ENCODE measurements around the gene CALD1. TPM values are rescaled to one million over a fixed set of nuclear protein-coding genes. Genes with fewer than 3 reads are reported as not detected.

CALD1 gene
- total and polyA plus RNA-seq, 10 donors = 42.4 to 333 (median 212) TPM

DNA sequence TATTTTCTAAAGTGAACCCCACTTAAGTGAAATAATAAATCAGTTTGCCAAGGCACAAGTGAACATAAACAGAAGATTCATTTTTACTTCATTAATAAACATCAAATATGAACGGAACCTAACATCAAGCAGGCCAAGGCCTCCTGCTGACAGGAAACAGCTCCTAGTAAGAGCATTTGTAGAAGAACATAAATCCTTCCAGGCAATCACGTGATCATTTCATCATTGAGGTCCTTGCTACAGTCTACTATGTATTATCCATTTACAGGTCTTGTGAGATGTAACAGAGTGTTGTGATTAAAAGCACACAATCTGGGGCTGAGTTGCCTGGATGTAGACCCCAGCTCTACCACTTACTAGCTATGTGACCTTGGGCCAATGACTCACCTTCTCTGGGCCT is 70.6 kb downstream of the CALD1 start:
- Histone ChIP-seq H3K27me3 (replicated peaks in 1 of 7) (no peaks in the 10 kb centered on the region), H3K9me3 (no peaks in the 10 kb centered on the region), H3K36me3 (peaks cover 0 to 5% (median 0%) of the 10 kb centered on the region in 6 donors), H3K4me1 (peaks cover 0 to 15% (median 7%) of the 10 kb centered on the region in 6 donors), H3K27ac (peak overlapping the region in 2 of 8 donors; percentile 4 to 9), H3K4me3 (no peak overlapping the region)
- intact Hi-C loops (cut with DNase I; ENCODE audit: low total_unique reads) = no loop called here
- 19 to 35% (median 20%) methylated on average over 2 of the region's 2 CpGs for WGBS, 5 donors
- no peak for TF ChIP-seq POLR2A (IDR thresholded peaks at IDR 0.05)
- TF ChIP-seq, protein P1, sequence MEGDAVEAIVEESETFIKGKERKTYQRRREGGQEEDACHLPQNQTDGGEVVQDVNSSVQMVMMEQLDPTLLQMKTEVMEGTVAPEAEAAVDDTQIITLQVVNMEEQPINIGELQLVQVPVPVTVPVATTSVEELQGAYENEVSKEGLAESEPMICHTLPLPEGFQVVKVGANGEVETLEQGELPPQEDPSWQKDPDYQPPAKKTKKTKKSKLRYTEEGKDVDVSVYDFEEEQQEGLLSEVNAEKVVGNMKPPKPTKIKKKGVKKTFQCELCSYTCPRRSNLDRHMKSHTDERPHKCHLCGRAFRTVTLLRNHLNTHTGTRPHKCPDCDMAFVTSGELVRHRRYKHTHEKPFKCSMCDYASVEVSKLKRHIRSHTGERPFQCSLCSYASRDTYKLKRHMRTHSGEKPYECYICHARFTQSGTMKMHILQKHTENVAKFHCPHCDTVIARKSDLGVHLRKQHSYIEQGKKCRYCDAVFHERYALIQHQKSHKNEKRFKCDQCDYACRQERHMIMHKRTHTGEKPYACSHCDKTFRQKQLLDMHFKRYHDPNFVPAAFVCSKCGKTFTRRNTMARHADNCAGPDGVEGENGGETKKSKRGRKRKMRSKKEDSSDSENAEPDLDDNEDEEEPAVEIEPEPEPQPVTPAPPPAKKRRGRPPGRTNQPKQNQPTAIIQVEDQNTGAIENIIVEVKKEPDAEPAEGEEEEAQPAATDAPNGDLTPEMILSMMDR (IDR thresholded peaks at IDR 0.05 in 8 of 11, conservative IDR thresholded peaks at IDR 0.05 in 3 of 11) = no peak
- TF ChIP-seq POLR2AphosphoS5 (IDR thresholded peaks at IDR 0.05) = no peak
- no peak for DNase-seq

DNA sequence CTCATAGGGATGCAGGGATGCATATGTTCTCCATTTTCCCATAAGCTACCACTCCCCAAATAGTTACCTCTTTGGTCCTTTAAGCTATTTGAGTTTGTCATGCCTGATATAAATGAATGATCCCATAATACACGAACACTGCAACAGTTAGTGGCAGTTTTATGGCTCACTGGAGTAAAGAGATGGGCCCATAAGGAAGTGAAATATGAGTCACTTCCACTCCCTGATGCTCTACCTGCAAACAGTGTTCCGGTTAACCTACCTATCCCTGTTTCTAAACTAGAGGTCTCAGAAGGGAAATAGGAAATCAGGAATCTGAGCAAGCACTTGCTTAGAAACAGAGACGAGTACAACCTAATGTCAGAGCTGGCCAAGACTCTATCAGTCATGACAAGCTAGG is 71.7 kb downstream of the CALD1 start:
- intact Hi-C loops (cut with DNase I; ENCODE audit: low total_unique reads) = no loop called here
- no peak overlapping the region for H3K4me3 ChIP-seq
- H3K36me3 ChIP-seq = no peaks in the 10 kb centered on the region
- H3K27me3 ChIP-seq (replicated peaks in 1 of 7) = no peaks in the 10 kb centered on the region
- H3K4me1 ChIP-seq = peaks cover 0 to 25% (median 17%) of the 10 kb centered on the region in 6 donors
- WGBS, 5 donors = 80 to 88% (median 86%) methylated on average over 3 of the region's 3 CpGs
- TF ChIP-seq, protein P1 (IDR thresholded peaks at IDR 0.05 in 8 of 11, conservative IDR thresholded peaks at IDR 0.05 in 3 of 11) = no peak
- TF ChIP-seq POLR2A (IDR thresholded peaks at IDR 0.05) (no peak), POLR2AphosphoS5 (IDR thresholded peaks at IDR 0.05) (no peak)
- DNase-seq = no peak
- peak overlapping the region in 1 of 8 donors; percentile 10 for H3K27ac ChIP-seq
- H3K9me3 ChIP-seq = no peaks in the 10 kb centered on the region

GRCh38 chr7:134852625-134853024 is 73.2 kb downstream of the CALD1 start:
- H3K36me3 ChIP-seq = no peaks in the 10 kb centered on the region
- no peak overlapping the region for H3K4me3 ChIP-seq
- H3K4me1 ChIP-seq = peaks cover 0 to 30% (median 18%) of the 10 kb centered on the region in 6 donors
- no peak for DNase-seq
- no peaks in the 10 kb centered on the region for H3K9me3 ChIP-seq
- intact Hi-C loops (cut with DNase I; ENCODE audit: low total_unique reads) = no loop called here
- H3K27ac ChIP-seq = peak overlapping the region in 2 of 8 donors; percentile 13 to 20
- no peaks in the 10 kb centered on the region for H3K27me3 ChIP-seq (replicated peaks in 1 of 7)
- 77 to 89% (median 82%) methylated on average over 2 of the region's 2 CpGs for WGBS, 5 donors
- TF ChIP-seq POLR2AphosphoS5 (IDR thresholded peaks at IDR 0.05) = no peak
- TF ChIP-seq POLR2A (IDR thresholded peaks at IDR 0.05) = no peak
- TF ChIP-seq, protein P1 (IDR thresholded peaks at IDR 0.05 in 8 of 11, conservative IDR thresholded peaks at IDR 0.05 in 3 of 11) = no peak

DNA sequence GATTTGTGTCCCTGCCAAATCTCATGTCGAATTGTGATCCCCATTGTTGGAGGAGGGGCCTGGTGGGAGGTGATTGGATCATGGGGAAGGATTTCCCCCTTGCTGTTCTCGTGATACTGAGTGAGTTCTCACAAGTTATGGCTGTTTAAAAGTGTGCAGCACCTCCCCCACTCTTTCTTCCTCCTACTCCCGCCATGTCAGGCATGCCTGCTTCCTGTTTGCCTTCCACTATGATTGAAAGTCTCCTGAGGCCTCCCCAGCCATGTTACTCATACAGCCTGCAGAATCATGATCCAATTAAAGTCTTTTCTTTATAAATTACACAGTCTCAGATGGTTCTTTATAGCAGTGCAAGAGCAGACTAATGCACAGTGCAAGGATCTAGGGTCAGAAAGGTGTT is 75.4 kb downstream of the CALD1 start:
- H3K27ac ChIP-seq = peak overlapping the region in 2 of 8 donors; percentile 14 to 36
- no peaks in the 10 kb centered on the region for H3K27me3 ChIP-seq (replicated peaks in 1 of 7)
- intact Hi-C loops (cut with DNase I; ENCODE audit: low total_unique reads) = no loop called here
- TF ChIP-seq, protein P1 (IDR thresholded peaks at IDR 0.05 in 8 of 11, conservative IDR thresholded peaks at IDR 0.05 in 3 of 11) = no peak
- TF ChIP-seq POLR2AphosphoS5 (IDR thresholded peaks at IDR 0.05) (no peak), POLR2A (IDR thresholded peaks at IDR 0.05) (no peak)
- no peak for DNase-seq
- no peak overlapping the region for H3K4me3 ChIP-seq
- peaks cover 0 to 27% (median 18%) of the 10 kb centered on the region in 6 donors for H3K4me1 ChIP-seq
- no peaks in the 10 kb centered on the region for H3K36me3 ChIP-seq
- H3K9me3 ChIP-seq = no peaks in the 10 kb centered on the region
- 20 to 30% (median 26%) methylated on average over 3 of the region's 3 CpGs for WGBS, 5 donors

Measured in spleen (tissue), 11 donors.